NCI-H128 (cell line): Measurements from ENCODE around the gene SPATA32.

Experiments
- DNase-seq: peaks from one replicate; lab custom pipeline; 2025; ENCODE audit not compliant: unreplicated experiment; lab: John Stamatoyannopoulos, UW

The SPATA32 gene

GRCh38 chr17:45247429-45248131 lies 14.3 kb downstream of the SPATA32 start:
- peak; percentile 82 for DNase-seq

- DNase-seq: no peak
Measured at GRCh38 chr17:45246861-45247428, 14.9 kb downstream of the SPATA32 start.

GRCh38 chr17:45246338-45246737 lies 15.6 kb downstream of the SPATA32 start:
- DNase-seq: no peak

- DNase-seq: no peak
Measured at GRCh38 chr17:45244725-45245656, 16.9 kb downstream of the SPATA32 start.

GRCh38 chr17:45243750-45244149 lies 18.1 kb downstream of the SPATA32 start:
- DNase-seq: no peak

GRCh38 chr17:45242029-45242414 lies 19.9 kb downstream of the SPATA32 start:
- no peak for DNase-seq

GRCh38 chr17:45241328-45242028 lies 20.4 kb downstream of the SPATA32 start:
- DNase-seq: peak; percentile 20

- no peak for DNase-seq
Measured at GRCh38 chr17:45240905-45241327, 21.0 kb downstream of the SPATA32 start.

GRCh38 chr17:45238155-45238774 lies 23.6 kb downstream of the SPATA32 start:
- no peak for DNase-seq

- no peak for DNase-seq
Measured at GRCh38 chr17:45237686-45238085, 24.2 kb downstream of the SPATA32 start.

GRCh38 chr17:45236282-45236606 lies 25.6 kb downstream of the SPATA32 start:
- no peak for DNase-seq

- no peak for DNase-seq
Measured at GRCh38 chr17:45235416-45236281, 26.2 kb downstream of the SPATA32 start.

- no peak for DNase-seq
Measured at GRCh38 chr17:45234641-45235415, 27.1 kb downstream of the SPATA32 start.

GRCh38 chr17:45233423-45233924 lies 28.4 kb downstream of the SPATA32 start:
- DNase-seq: no peak

- DNase-seq: no peak
Measured at GRCh38 chr17:45232514-45233422, 29.1 kb downstream of the SPATA32 start.

- DNase-seq: no peak
Measured at GRCh38 chr17:45231481-45232116, 30.3 kb downstream of the SPATA32 start.

- no peak for DNase-seq
Measured at GRCh38 chr17:45230787-45231480, 31.0 kb downstream of the SPATA32 start.
